22Rv1 (cell line): ENCODE measurements around the gene INPP5A.
"Not testable (repeated sequence)": the region's sequence is repeated elsewhere in the genome, so short reads cannot be mapped to it uniquely, and the experiment has no call there.

Experiments
- H3K27ac ChIP-seq: fragments of 450-650 bp; 2 replicates; pipeline ENCODE4 v1.5.1; 2017
- CTCF ChIP-seq: fragments of 450-650 bp; IDR thresholded peaks from 2 replicates; pipeline ENCODE4 v1.5.1; 2017; ENCODE audit warnings: mild to moderate bottlenecking
- ZFX ChIP-seq: fragments of 450-650 bp; IDR thresholded peaks from 2 replicates; pipeline ENCODE4 v1.6.1; 2017; ENCODE audit warnings: antibody characterized with exemption, borderline replicate concordance

Gene INPP5A

GRCh38 chr10:132500781-132501415 lies 36.7 kb upstream of the INPP5A start:
- no peak overlapping the region for H3K27ac ChIP-seq
- TF ChIP-seq ZFX (no peak), CTCF (no peak)

GRCh38 chr10:132502544-132503300 lies 34.9 kb upstream of the INPP5A start:
- H3K27ac ChIP-seq, result no peak overlapping the region
- TF ChIP-seq CTCF (no peak), ZFX (no peak)

- no peak overlapping the region for H3K27ac ChIP-seq
- TF ChIP-seq ZFX, result no peak
- TF ChIP-seq CTCF, result no peak
Measured at GRCh38 chr10:132503581-132504421, 33.8 kb upstream of the INPP5A start.

- TF ChIP-seq CTCF (no peak), ZFX (no peak)
- H3K27ac ChIP-seq, result no peak overlapping the region
Measured at GRCh38 chr10:132504501-132505272, 32.9 kb upstream of the INPP5A start.

GRCh38 chr10:132505546-132505945 lies 32.0 kb upstream of the INPP5A start:
- not testable (repeated sequence) for H3K27ac ChIP-seq

- H3K27ac ChIP-seq, result no peak overlapping the region
- TF ChIP-seq CTCF (no peak), ZFX (no peak)
Measured at GRCh38 chr10:132506711-132507408, 30.7 kb upstream of the INPP5A start.

- TF ChIP-seq ZFX (no peak), CTCF (no peak)
- no peak overlapping the region for H3K27ac ChIP-seq
Measured at GRCh38 chr10:132507409-132507955, 30.1 kb upstream of the INPP5A start.
